ENCODE results near the gene CEACAM1.
"Not testable (repeated sequence)": the region's sequence is repeated elsewhere in the genome, so short reads cannot be mapped to it uniquely, and the experiment has no call there.

The CEACAM1 gene

DNA sequence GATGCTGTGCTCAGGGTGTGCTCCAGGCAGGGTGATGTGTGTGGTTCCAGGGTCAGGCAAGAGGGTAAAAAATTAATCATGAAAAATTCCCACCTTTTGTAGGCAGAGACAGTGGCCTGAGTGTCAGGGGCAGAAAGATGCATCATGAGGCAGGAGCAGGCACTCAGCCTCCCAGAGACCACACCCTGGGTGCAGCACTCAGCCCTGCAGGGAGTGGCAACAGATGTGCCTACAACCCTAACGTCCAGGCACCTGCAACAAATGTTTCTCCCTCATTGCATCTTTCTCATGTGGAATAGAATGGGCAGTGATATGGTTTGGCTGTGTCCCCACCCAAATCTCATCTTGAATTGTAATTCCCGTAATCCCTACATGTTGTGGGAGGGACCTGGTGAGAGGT is 19.6 kb upstream of the CEACAM1 start:
- DNase-seq: no peak

DNA sequence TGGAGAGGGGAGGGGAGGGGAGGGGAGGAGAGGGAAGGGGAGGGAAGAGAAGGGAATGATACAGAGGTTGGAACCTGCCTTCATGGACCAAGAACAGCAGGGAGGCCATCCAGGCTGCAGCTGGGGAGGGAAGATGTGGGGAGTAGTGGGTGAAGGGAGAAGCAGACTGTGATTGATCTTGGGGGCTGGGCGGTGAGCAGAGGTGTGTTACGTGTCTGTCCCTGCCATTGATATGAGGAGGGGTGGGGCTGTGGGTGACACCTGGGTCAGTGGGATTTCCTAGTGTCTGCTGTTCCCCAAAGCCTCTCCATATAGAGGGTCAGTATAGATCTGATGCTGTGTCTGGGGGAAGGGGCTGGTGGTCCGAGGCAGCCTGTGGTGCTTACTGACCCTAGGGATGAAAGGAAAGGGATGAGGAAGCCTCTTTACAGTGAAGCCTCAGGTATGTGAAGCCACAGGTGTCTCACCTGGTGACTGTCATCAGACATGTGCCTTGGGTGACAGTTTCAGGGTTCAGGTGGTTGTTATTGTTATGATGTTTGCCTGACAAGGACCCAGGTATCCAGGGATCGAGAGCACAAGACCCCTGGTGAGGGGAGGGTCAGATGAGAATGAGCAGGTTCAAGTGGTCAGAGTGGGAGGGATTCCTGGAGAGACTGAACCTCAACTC is 18.7 kb upstream of the CEACAM1 start:
- DNase-seq: no peak

DNA sequence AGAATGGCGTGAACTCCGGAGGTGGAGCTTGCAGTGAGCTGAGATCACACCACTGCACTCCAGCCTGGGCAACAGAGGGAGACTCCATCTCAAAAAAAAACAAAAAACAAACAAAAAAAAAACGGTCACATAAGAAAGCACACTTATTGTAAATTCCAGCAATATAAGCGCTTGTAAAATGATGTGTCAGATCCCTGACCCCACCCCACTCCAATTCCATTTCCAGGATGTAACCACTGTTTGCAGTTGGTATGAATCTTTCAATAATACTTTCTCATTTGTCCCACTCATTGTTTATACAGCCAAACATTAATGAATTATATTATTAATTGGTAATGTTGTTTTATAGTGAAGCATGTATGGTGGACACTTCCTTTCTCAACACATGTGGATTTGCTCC is 15.9 kb upstream of the CEACAM1 start:
- DNase-seq: no peak

DNA sequence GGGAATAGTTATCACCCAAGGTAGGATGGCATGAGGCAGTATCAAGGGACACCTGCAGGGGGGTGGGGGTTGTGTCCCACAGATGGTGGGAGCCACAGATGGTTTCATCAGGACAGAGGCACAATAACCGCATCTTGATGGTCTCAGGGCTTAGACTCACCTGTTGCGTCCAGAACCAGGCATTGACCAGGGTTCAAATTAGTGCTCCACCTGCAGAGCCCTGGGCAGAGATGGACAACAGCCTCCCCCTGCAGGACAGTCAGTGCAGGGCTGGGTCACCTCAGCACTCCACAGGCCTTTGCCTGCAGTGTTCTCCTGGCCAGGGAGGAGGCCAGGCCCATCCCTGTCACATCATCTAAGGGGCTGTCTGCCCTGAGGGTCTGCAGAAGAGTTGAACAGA is 14.5 kb upstream of the CEACAM1 start:
- DNase-seq: no peak

DNA sequence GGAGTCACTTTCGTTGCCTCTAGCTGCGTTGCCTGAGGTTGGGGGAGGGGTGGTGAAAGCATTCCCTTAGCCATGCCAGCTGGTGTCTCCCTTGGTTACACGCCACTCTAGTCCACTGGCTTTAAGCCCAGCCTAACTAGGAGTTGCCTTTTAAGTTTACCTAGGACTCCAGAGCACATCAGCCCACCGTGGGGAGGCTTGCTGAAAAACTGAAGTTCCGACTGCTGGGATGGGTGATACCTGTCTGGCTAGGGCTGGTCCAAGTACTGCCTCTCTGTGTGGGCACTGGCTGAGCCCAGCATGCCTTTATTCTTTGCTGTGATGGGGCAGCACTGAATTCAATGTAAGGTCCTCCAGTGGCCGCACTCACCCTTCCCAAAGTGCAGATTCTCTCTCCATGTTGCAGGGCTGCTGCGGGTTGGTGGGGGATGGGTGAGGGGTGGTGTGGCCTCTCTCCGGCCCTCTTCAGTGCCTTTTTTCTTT is 11.8 kb upstream of the CEACAM1 start:
- DNase-seq: no peak

DNA sequence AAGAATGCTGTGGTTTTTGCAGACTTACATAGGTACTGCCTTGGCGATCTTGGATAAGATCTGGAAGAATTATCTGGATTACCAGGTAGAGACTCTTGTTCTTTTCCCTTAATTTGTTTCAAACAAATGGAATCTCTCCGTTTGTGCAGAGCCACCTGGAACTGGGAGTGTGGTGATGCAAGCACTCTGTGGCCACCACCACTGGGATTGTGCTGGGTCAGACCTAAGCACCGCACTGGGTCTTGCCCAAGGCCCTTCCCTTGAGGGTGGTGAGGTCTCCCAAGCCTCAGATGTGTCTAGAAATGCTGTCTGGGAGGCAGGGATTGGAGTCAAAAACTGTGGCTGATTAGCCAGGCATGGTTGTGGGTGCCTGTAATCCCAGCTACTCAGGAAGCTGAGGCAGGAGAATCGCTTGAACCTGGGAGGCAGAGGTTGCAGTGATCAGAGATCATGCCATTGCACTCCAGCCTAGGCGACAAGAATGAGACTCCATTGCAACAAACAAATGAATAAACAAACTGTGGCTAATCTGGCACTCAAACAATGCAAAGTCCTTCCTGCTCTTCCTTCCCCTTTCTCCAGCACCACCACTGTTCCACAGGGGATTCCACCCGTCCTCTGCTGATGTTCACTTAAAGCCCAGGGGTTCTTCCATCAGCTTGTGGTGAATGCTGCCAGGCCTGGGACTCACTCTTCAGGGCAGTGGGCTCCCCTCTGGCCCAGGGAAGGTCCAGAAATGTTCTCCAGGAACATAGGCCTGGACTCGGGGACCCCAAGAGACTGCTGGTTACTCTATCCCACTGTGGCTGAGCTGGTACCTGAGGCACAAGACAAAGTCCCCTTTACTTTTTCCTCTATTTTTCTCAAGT is 10.8 kb upstream of the CEACAM1 start:
- DNase-seq: no peak

DNA sequence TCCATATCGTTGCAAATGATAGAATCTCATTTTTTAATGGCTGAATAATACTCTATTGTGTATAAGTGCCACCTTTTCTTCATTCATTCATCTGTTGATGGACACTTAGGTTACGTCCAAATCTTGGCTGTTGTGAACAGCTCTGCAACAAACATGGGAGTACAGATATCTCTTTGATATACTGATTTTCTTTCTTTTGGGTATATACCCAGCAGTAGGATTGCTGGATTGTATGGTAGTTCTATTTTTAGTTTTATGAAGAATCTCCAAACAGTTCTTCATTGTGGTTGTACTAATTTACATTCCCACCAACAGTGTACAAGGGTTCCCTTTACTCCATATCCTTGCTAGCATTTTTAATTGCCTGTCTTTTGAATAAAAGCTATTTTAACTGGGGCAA is 7.0 kb upstream of the CEACAM1 start:
- DNase-seq: not testable (repeated sequence)

DNA sequence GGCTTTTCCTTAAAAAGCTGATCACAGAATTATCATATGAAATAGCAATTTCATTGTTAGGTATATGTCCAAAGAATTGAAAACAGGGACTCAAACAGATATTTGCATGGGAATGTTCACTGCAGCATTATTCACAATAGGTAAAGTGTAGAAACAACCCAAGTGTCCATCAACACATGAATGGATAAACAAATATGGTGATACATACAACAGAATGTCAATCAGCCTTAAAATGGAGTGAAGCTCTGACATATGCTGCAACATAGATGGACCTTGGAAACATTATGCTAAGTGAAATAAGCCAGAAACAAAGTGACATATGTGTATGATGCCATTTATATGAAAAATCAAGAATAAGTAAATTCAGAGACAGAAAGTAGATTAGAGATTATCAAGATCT is 6.1 kb upstream of the CEACAM1 start:
- DNase-seq: no peak

DNA sequence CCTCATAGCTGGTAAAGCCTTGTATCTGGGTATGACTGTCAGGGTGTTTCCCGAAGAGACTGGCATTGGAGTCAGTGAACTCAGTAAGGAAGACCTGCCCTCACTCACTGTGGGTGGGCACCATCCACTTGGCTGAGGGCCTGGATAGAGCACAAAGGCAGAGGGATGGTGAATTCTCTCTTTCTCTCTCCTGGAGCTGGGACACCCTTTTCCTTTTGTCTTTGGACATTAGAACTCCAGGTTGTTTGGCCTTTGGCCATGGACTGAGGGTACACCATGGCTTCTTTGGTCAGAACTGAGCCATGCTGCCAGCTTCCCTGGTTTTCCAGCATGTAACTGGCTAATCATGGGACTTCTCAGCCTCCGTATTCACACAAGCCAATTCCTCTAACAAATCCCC is 4.6 kb upstream of the CEACAM1 start:
- DNase-seq: no peak

DNA sequence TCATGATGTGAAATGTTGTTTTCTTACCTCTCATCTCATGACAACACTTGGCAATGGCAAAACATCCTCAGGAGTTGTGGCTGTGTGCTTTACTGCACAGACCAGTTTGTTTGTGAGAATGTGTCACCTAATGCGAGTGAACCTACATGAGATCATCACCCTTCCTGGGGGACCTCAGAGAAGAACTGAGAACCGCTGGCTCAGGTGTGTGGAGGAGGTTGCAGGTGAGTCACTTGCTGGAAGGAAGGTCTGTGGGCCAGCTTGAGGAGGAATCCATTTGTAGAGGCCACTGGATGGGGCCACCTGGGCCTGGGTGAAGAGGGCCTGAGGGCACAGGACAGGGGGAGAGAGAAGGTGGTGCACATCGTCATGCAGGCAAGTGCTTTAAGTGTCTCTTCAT is 3.0 kb upstream of the CEACAM1 start:
- DNase-seq: no peak

DNA sequence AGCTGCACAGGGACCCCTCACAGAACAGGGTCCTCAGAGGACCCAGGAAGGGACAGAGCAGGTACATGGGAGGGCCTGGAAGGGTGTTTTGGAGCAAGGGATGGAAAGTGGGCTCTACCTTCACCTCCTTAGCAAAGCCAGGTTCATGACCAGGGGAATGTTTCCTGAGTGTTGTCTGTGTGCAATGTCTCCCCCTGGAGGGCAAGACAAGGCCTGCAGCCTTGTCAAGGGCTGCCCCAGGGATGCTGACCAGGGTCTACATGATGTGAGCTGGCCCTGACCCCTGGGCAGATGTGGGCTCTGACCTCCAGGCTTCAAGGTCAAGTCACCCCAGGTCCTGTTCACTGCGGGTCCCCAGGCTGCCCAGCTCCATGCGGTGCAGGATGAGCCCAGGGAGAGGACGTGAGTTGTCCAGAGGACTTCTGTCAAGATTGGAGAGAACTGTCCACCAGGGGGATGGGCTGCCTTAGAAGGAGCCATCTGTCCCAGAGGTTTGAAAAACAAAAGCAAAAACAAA is 1.0 kb upstream of the CEACAM1 start:
- peak in 1 of 2 experiments; percentile 44 for DNase-seq

DNA sequence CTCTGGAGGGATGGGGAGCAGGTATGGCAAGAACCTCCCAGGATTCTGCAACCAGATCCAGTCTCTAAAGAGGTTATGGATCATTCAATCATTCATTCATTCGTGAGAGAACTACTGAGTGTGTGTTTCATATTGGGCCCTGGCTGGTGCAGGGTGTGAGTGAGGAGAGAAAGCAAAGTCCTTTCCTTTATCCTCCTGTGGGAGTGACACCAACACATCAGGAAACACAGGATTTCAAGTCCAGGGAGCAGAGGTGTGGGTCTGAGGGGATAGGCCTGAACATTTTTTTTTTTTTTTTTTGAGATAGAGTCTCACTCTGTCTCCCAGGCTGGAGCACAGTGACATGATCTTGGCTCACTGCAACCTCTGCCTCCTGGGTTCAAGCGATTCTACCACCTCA is 3.3 kb downstream of the CEACAM1 start:
- no peak for DNase-seq

DNA sequence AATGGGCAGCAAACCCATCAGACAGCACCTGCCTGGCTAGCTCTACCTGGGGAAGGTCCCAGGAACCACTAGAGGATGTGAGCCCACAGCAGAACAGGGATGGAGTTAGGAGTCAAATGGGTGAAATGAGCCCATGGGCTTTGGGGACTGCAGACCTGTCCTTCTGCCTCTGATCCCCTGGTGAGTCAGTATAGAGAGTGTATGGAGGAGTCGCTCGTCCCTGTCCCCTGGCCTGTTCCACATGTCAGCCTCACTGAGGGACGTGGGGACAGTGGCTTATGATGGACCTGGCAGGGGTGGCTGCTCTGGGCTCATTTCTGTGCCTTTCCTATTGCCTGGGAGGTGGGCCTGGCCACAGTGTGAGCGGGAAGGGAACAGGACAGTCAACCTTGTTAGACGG is 4.0 kb downstream of the CEACAM1 start:
- DNase-seq: no peak

DNA sequence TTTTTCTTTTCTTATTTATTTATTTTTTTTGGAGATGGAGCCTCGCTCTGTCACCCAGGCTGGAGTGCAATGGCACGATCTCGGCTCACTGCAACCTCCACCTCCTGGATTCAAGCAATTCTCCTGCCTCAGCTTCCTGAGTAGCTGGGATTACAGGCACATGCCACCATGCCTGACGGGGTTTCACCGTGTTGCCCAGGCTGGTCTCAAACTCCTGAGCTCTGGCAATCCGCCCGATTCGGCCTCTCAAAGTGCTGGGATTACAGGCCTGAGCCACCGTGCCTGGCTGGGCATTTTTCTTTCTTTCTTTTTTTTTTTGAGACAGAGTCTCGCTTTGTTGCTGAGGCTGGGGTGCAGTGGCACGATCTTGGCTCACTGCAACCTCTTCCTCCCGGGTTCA is 6.0 kb downstream of the CEACAM1 start:
- DNase-seq: not testable (repeated sequence)

DNA sequence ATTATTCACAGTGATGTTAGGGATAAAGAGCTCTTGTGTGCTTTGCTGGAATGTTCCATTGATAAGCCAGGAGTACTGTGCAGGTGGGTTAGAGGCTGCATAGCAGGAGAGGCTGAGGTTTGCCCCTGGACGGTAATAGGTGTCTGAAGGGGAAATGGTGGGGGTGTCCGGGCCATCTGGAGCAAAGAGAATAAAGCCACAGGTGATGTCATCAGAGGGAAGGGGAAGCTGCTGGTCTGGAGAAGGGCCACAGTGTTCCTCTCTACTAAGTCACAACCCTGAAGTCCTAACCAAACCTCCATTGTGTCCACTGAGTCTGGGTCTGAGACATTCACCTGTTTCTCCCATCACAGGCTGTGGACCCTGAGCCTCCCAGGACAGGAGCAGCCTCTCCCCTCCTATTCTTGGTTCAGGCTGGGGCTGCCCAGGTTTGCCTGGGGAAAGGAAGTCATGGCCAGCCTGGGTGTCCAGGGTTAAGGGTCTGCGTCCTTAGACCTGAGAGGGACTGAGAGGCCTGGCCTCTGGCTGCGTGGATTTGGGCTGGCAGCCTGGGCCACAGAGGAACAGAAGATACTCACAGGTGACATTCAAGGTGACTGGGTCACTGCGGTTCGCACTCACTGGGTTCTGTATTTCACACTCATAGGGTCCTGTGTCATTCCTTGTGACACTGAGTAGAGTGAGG is 6.8 kb downstream of the CEACAM1 start:
- DNase-seq: no peak

DNA sequence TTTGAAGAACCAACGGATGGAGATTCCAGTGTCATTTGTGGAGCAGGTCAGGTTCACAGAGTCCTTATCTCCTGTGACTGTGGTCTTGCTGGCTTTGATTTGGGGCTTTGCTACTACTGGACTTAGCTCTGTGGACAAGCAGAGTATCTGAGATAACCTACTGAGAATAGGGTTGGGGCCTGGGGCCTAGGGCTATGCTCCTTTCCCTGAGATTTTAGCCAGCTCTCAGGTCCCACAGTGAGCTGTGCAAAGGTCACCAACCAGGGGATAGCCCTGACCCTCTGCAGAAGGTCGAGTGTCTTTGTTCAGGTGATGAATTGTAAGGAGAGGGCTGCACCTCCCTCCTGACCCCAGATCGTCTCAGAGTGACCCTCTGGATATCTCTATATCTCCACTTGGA is 9.2 kb downstream of the CEACAM1 start:
- DNase-seq: no peak

DNA sequence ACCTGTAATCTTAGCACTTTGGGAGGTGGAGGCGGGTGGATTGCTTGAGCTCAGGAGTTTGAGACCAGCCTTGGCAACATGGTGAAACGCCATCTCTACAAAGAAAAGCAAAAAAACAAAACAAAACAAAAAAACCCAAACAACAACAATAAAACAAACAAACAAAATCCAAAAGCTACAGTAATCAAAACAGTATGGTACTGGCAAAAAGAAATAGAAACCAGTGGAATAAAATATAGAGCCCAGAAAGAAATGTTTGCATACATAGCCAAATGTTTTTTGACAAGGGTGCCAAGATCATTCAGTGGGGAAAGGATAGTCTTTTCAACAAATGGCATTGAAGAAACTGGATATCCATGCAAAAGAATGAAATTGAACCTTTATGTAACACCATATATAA is 11.5 kb downstream of the CEACAM1 start:
- no peak for DNase-seq

DNA sequence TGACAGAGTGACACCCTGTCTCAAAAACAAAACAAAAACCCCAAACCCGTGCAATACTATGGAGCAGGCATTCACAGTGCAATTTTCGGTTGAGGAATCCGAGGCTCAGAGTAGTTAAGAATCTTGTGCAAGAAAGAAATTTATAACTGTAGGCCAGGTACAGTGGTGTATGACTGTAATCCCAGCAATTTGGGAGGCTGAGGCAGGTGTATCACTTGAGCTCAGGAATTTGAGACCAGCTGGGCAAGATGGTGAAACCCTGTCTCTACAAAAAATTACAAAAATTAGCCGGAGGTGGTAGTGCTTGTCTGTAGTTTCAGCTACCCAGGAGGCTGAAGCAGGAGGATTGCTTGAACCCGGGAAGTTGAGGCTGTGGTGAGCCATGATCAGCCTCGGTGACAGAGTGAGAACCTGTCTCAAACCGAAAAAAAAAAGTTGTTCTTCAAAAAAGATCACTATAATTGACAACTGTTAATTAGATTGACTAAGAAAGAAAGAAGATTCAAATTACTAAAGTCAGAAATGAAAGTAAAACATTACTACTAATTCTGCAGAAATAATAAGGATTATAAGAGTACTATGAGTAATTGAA is 12.9 kb downstream of the CEACAM1 start:
- no peak for DNase-seq

DNA sequence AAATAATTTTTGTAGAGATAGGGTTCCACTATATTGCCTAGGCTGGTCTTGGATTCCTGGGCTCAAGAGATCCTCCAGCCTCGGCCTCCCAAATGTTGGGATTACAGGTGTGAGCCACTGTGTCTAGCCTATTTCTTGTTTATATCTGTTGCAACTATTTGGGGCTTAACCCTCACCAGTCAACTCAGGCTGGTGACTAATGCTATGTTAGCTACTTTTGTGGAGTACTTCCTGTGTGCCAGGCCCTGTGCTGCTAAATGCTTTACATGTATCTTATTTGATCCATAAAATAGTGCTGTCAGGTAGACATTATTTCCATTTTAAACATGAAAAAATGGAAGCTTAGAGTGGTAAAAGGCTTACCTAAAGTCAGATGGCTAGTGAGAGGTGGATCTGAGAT is 13.8 kb downstream of the CEACAM1 start:
- DNase-seq: no peak

DNA sequence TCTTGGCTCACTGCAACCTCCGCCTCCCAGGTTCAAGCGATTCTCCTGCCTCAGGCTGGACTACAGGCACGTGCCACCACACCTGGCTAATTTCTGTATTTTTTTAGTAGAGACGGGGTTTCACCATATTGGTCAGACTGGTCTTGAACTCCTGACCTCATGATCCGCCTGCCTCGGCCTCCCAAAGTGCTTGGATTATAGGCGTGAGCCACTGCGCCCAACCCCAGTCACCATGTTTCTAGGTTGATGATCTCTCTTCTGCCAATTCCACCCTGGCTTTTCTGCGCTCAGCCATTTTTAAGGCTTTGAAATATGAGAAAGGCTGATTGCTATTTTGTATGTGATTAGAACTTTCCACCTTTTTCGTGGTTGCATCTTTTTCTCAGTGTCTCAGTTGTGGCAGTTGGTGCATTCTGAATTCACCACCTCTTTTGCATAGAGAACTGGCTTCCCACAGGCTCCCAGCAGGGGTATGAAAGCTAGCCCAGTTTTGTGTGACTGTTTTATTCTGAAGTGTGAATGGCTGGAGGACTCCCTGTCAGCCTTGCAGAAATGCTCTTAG is 15.5 kb downstream of the CEACAM1 start:
- DNase-seq: no peak

DNA sequence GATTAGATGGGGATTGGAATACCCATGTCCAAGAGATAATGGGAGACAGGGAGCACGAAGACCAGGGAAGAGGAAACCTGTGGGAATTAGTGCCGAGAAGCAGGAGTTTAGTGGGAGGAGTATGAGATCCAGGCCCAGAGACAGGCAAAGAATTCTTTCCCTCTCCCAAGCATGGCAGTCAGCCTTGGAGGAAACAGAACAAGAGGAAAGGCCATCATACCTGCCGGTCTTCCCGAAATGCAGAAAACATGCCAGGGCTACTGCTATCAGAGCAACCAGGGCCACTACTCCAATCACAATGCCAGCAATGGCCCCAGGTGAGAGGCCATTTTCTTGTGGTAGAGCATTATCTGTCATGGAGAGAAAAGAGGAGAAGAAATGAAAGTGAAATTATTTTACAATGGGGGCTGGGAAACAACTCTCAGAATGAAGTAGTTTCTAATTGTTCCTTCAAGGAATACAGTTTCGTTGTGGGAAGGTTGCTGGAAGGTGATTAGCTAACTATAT is 16.1 kb downstream of the CEACAM1 start:
- no peak for DNase-seq

DNA sequence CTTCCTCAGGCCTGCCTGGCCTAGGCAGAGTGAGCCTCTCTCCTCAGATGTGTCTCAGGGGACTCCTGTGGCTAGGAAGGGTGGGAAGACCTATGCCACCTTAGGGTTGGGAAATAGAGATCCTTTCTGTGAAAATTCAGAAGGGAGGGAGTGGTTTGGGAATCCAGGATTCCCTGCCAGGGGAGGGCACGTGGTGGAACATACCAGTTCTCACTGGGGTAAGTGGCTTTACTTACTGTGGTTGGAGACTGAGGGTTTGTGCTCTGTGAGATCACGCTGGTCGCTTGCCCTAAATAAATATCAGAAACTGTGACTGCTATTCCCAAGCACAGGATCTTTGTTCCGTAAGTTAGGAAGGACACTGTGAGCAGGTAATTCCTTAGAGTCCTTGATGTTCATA is 16.9 kb downstream of the CEACAM1 start:
- no peak for DNase-seq

Measured in NCI-H1930 (cell line).